ENCODE data around the gene IMPDH1. TPM values are rescaled to one million over a fixed set of nuclear protein-coding genes. Genes with fewer than 3 reads are reported as not detected.

Gene IMPDH1
- total RNA-seq, 1 donor from 2014 or later: 17.4 TPM

GRCh38 chr7:128373606-128374005, 36.2 kb downstream of the IMPDH1 start:
- DNase-seq: no peak
- H3K27me3 ChIP-seq (ENCODE audit: low read depth): peaks cover 11% of the 10 kb centered on the region
- intact Hi-C loops (cut with micrococcal nuclease): no loop called here
- no peaks in the 10 kb centered on the region for H3K9me3 ChIP-seq (replicated peaks)
- no peak overlapping the region for H3K27ac ChIP-seq (replicated peaks)
- no peak overlapping the region for H3K4me3 ChIP-seq
- H3K36me3 ChIP-seq: no peaks in the 10 kb centered on the region
- no peaks in the 10 kb centered on the region for H3K4me1 ChIP-seq
- TF ChIP-seq CTCF (IDR thresholded peaks at IDR 0.05; ENCODE audit: borderline replicate concordance): no peak

GRCh38 chr7:128370491-128370890, 39.3 kb downstream of the IMPDH1 start:
- Histone ChIP-seq H3K27ac (replicated peaks) (no peak overlapping the region), H3K27me3 (ENCODE audit: low read depth) (peaks cover 38% of the 10 kb centered on the region), H3K4me3 (no peak overlapping the region), H3K9me3 (replicated peaks) (no peaks in the 10 kb centered on the region), H3K4me1 (no peaks in the 10 kb centered on the region), H3K36me3 (no peaks in the 10 kb centered on the region)
- TF ChIP-seq CTCF (IDR thresholded peaks at IDR 0.05; ENCODE audit: borderline replicate concordance): no peak
- intact Hi-C loops (cut with micrococcal nuclease): no loop called here
- no peak for DNase-seq

GRCh38 chr7:128366986-128367385, 42.8 kb downstream of the IMPDH1 start:
- DNase-seq: no peak
- H3K4me3 ChIP-seq: no peak overlapping the region
- TF ChIP-seq CTCF (IDR thresholded peaks at IDR 0.05; ENCODE audit: borderline replicate concordance): no peak
- no peaks in the 10 kb centered on the region for H3K36me3 ChIP-seq
- H3K4me1 ChIP-seq: peaks cover 3% of the 10 kb centered on the region
- H3K27me3 ChIP-seq (ENCODE audit: low read depth): peaks cover 66% of the 10 kb centered on the region
- intact Hi-C loops (cut with micrococcal nuclease): no loop called here
- no peak overlapping the region for H3K27ac ChIP-seq (replicated peaks)
- H3K9me3 ChIP-seq (replicated peaks): no peaks in the 10 kb centered on the region

GRCh38 chr7:128366300-128366699, 43.5 kb downstream of the IMPDH1 start:
- Histone ChIP-seq H3K9me3 (replicated peaks) (no peaks in the 10 kb centered on the region), H3K4me1 (peaks cover 8% of the 10 kb centered on the region), H3K27ac (replicated peaks) (no peak overlapping the region), H3K27me3 (ENCODE audit: low read depth) (peaks cover 67% of the 10 kb centered on the region), H3K4me3 (no peak overlapping the region), H3K36me3 (no peaks in the 10 kb centered on the region)
- no peak for TF ChIP-seq CTCF (IDR thresholded peaks at IDR 0.05; ENCODE audit: borderline replicate concordance)
- intact Hi-C loops (cut with micrococcal nuclease): no loop called here
- DNase-seq: no peak

- H3K36me3 ChIP-seq: no peaks in the 10 kb centered on the region
- intact Hi-C loops (cut with micrococcal nuclease): no loop called here
- H3K27ac ChIP-seq (replicated peaks): no peak overlapping the region
- H3K27me3 ChIP-seq (ENCODE audit: low read depth): peaks cover 70% of the 10 kb centered on the region
- no peak overlapping the region for H3K4me3 ChIP-seq
- TF ChIP-seq CTCF (IDR thresholded peaks at IDR 0.05; ENCODE audit: borderline replicate concordance): no peak
- DNase-seq: no peak
- no peaks in the 10 kb centered on the region for H3K9me3 ChIP-seq (replicated peaks)
- peaks cover 12% of the 10 kb centered on the region for H3K4me1 ChIP-seq
These were observed 44.4 kb downstream of the IMPDH1 start for GRCh38 chr7:128365432-128365831.

Measured in left ventricle myocardium inferior (tissue), 1 donor.